K562 (cell line): ENCODE data around the gene RASGEF1C. TPM values are rescaled to one million over a fixed set of nuclear protein-coding genes. Genes with fewer than 3 reads are reported as not detected.

Experiments used
- CEBPB ChIP-seq: fragments of 450-650 bp; IDR thresholded peaks from 2 replicates; pipeline ENCODE4 v1.6.1; 2016; ENCODE audit warnings: missing genetic modification characterization, missing compliant biosample characterization
- CHD1 ChIP-seq: fragments of 200-600 bp; sonication (generic); IDR thresholded peaks from one replicate; pipeline ENCODE4 v1.6.1; 2012; ENCODE audit warnings: mild to moderate bottlenecking, moderate library complexity, low read length, inconsistent platforms
- GABPB1 ChIP-seq: sonication (generic); formaldehyde crosslinking; IDR thresholded peaks from 2 replicates; pipeline ENCODE4 v1.8.0; 2022; ENCODE audit warnings: mild to moderate bottlenecking, missing genetic modification reagents
- IRF2 ChIP-seq: sonication (generic); formaldehyde crosslinking; IDR thresholded peaks from 2 replicates; pipeline ENCODE4 v1.8.1; 2022; ENCODE audit warnings: mild to moderate bottlenecking, missing genetic modification reagents
- KAT8 ChIP-seq: fragments of 450-650 bp; IDR thresholded peaks from 2 replicates; pipeline ENCODE4 v1.6.1; 2016; ENCODE audit warnings: low read depth, mild to moderate bottlenecking
- KHSRP ChIP-seq: fragments of 450-650 bp; IDR thresholded peaks from 2 replicates; pipeline ENCODE4 v1.6.1; 2017
- MEF2A ChIP-seq: IDR thresholded peaks from 2 replicates; pipeline ENCODE4 v1.6.1; 2011; ENCODE audit warnings: low read depth, mild to moderate bottlenecking, low read length, moderate library complexity; ENCODE audit not compliant: control insufficient read depth
- NCOA2 ChIP-seq, 2 experiments: fragments of 450-650 bp; IDR thresholded peaks; 2 replicates each; pipeline ENCODE4 v1.6.1; 2018; ENCODE audit warnings: mild to moderate bottlenecking in 2 of 2, moderate library complexity in 1 of 2; ENCODE audit not compliant: partially characterized antibody in 2 of 2
- TRIM28 ChIP-seq: fragments of 450-650 bp; IDR thresholded peaks from 2 replicates; pipeline ENCODE4 v1.6.1; 2017
- ZNF121 ChIP-seq: sonication (generic); formaldehyde crosslinking; conservative IDR thresholded peaks from 2 replicates; pipeline ENCODE4 v1.8.0; 2022; ENCODE audit warnings: missing genetic modification reagents
- ZNF586 ChIP-seq: fragments of 450-650 bp; formaldehyde crosslinking; conservative IDR thresholded peaks from 2 replicates; pipeline ENCODE4 v1.4.0; 2020; ENCODE audit warnings: mild to moderate bottlenecking, moderate library complexity
- polyA plus RNA-seq, 8 experiments: library from polyadenylated mRNA; depleted of rRNA in 4 of 8; stranded (reverse) in 5 of 8; unstranded in 3 of 8; fragments of >200 nt; fragmentation: Nextera tagmentation in 2 of 8; fragmentation: Illumina TruSeq in 1 of 8; extraction: Ambion mirVana in 2 of 8; extraction: Trizol in 1 of 8; gene quantifications; 2 replicates each; pipeline versions ENCODE4 v1.2.1 to v1.2.3, GENCODE V29; 2011 to 2014; ENCODE audit warnings: inconsistent platforms in 1 of 8, missing spikeins in 1 of 8
- total RNA-seq, 7 experiments: library from RNA; depleted of rRNA in 6 of 7; stranded (reverse); fragments of >200 nt in 6 of 7; fragmentation: Illumina TruSeq in 2 of 7; extraction: Trizol in 2 of 7; gene quantifications; 2 replicates each; pipeline versions ENCODE4 v1.2.1 to v1.2.3, GENCODE V29; 2011 to 2021; ENCODE audit warnings: low replicate concordance in 1 of 7
- TF ChIP-seq, protein P1 (sequence below): fragments of 200-800 bp; sonication (Bioruptor generic); IDR thresholded peaks from 2 replicates; pipeline ENCODE4 v1.6.1; 2017; ENCODE audit warnings: missing genetic modification characterization, missing compliant biosample characterization
- TF ChIP-seq, protein P2 (sequence below): fragments of 200-800 bp; sonication (Bioruptor generic); IDR thresholded peaks from 2 replicates; pipeline ENCODE4 v1.6.1; 2016; ENCODE audit warnings: missing genetic modification characterization, missing compliant biosample characterization
- TF ChIP-seq, protein P3 (sequence below): fragments of 250-450 bp; sonication (Bioruptor Pico); IDR thresholded peaks from 2 replicates; pipeline ENCODE4 v1.9.0; 2021; ENCODE audit warnings: mild to moderate bottlenecking, inconsistent platforms
- TF ChIP-seq, protein P4 (sequence below): fragments of 150-350 bp; IDR thresholded peaks from 2 replicates; pipeline ENCODE4 v1.6.1; 2014; ENCODE audit warnings: low read depth, mild to moderate bottlenecking, low read length, borderline replicate concordance

The RASGEF1C gene
- total and polyA plus RNA-seq, 9 of the 15 experiments (the other 6 are each of a cell fraction or from before 2014, with no cell fraction given): 0.04 to 1.1 (median 0.21) TPM; not detected in 4

DNA sequence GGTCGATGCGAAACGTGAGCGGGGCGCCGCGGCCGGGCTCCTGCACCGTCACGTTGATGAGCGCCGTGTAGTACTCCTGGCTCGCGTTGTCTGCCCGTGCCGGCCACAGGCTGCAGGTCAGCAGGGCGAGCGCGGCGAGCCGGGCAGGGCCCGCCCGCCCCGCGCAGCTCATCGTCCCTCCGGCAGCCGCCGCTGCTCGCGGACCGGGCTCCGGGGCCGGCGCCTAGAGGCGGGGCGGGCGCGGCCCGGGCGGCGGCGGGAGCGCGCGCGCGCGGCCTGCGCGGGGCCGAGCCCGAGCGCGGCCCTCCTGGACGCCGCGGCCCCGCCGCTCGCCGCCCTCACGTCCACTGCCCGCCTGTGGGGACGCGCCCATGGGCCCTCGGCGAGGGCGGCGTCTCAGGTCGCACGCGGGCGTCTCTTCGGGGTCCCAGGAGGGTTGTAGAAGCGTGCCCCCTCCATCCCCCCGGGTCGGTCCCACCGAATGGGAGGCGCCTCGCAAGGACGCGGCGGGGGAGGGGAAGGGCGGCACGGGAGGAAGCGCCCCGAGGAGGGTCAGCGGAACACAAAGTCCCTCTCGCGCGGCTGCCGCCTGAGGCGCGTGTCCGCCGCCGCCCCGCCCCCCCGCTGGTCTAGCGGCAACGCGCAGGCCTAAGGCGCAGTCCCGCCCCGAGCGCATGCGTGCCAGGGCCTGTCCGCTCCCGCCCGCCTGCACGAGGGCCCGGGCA, 137.3 kb downstream of the RASGEF1C start, which contains the start of gene RNF130 (continued):
- TF ChIP-seq NCOA2 (IDR thresholded peaks at IDR 0.05; ENCODE audit: partially characterized antibody in 2 of 2): no peak
- TF ChIP-seq, protein P1, sequence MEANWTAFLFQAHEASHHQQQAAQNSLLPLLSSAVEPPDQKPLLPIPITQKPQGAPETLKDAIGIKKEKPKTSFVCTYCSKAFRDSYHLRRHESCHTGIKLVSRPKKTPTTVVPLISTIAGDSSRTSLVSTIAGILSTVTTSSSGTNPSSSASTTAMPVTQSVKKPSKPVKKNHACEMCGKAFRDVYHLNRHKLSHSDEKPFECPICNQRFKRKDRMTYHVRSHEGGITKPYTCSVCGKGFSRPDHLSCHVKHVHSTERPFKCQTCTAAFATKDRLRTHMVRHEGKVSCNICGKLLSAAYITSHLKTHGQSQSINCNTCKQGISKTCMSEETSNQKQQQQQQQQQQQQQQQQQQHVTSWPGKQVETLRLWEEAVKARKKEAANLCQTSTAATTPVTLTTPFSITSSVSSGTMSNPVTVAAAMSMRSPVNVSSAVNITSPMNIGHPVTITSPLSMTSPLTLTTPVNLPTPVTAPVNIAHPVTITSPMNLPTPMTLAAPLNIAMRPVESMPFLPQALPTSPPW (CRISPR knock-in tag): peak; percentile 99
- TF ChIP-seq KAT8: no peak
- TF ChIP-seq KHSRP: no peak
- no peak for TF ChIP-seq CEBPB (tag)
- no peak; the same call in 1 of the 2 replicates for TF ChIP-seq ZNF121 (CRISPR knock-in tag)
- TF ChIP-seq ZNF586: no peak
- TF ChIP-seq, protein P2, sequence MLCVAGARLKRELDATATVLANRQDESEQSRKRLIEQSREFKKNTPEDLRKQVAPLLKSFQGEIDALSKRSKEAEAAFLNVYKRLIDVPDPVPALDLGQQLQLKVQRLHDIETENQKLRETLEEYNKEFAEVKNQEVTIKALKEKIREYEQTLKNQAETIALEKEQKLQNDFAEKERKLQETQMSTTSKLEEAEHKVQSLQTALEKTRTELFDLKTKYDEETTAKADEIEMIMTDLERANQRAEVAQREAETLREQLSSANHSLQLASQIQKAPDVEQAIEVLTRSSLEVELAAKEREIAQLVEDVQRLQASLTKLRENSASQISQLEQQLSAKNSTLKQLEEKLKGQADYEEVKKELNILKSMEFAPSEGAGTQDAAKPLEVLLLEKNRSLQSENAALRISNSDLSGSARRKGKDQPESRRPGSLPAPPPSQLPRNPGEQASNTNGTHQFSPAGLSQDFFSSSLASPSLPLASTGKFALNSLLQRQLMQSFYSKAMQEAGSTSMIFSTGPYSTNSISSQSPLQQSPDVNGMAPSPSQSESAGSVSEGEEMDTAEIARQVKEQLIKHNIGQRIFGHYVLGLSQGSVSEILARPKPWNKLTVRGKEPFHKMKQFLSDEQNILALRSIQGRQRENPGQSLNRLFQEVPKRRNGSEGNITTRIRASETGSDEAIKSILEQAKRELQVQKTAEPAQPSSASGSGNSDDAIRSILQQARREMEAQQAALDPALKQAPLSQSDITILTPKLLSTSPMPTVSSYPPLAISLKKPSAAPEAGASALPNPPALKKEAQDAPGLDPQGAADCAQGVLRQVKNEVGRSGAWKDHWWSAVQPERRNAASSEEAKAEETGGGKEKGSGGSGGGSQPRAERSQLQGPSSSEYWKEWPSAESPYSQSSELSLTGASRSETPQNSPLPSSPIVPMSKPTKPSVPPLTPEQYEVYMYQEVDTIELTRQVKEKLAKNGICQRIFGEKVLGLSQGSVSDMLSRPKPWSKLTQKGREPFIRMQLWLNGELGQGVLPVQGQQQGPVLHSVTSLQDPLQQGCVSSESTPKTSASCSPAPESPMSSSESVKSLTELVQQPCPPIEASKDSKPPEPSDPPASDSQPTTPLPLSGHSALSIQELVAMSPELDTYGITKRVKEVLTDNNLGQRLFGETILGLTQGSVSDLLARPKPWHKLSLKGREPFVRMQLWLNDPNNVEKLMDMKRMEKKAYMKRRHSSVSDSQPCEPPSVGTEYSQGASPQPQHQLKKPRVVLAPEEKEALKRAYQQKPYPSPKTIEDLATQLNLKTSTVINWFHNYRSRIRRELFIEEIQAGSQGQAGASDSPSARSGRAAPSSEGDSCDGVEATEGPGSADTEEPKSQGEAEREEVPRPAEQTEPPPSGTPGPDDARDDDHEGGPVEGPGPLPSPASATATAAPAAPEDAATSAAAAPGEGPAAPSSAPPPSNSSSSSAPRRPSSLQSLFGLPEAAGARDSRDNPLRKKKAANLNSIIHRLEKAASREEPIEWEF (CRISPR knock-in tag): peak; percentile 95
- TF ChIP-seq, protein P3, sequence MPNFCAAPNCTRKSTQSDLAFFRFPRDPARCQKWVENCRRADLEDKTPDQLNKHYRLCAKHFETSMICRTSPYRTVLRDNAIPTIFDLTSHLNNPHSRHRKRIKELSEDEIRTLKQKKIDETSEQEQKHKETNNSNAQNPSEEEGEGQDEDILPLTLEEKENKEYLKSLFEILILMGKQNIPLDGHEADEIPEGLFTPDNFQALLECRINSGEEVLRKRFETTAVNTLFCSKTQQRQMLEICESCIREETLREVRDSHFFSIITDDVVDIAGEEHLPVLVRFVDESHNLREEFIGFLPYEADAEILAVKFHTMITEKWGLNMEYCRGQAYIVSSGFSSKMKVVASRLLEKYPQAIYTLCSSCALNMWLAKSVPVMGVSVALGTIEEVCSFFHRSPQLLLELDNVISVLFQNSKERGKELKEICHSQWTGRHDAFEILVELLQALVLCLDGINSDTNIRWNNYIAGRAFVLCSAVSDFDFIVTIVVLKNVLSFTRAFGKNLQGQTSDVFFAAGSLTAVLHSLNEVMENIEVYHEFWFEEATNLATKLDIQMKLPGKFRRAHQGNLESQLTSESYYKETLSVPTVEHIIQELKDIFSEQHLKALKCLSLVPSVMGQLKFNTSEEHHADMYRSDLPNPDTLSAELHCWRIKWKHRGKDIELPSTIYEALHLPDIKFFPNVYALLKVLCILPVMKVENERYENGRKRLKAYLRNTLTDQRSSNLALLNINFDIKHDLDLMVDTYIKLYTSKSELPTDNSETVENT (CRISPR knock-in tag): peak; percentile 84
- TF ChIP-seq CHD1: no peak
- TF ChIP-seq GABPB1 (CRISPR knock-in tag): peak; percentile 83
- TF ChIP-seq IRF2: 0 out of 2 replicates have a peak, but pooled peaks have one; percentile 77
- TF ChIP-seq, protein P4, sequence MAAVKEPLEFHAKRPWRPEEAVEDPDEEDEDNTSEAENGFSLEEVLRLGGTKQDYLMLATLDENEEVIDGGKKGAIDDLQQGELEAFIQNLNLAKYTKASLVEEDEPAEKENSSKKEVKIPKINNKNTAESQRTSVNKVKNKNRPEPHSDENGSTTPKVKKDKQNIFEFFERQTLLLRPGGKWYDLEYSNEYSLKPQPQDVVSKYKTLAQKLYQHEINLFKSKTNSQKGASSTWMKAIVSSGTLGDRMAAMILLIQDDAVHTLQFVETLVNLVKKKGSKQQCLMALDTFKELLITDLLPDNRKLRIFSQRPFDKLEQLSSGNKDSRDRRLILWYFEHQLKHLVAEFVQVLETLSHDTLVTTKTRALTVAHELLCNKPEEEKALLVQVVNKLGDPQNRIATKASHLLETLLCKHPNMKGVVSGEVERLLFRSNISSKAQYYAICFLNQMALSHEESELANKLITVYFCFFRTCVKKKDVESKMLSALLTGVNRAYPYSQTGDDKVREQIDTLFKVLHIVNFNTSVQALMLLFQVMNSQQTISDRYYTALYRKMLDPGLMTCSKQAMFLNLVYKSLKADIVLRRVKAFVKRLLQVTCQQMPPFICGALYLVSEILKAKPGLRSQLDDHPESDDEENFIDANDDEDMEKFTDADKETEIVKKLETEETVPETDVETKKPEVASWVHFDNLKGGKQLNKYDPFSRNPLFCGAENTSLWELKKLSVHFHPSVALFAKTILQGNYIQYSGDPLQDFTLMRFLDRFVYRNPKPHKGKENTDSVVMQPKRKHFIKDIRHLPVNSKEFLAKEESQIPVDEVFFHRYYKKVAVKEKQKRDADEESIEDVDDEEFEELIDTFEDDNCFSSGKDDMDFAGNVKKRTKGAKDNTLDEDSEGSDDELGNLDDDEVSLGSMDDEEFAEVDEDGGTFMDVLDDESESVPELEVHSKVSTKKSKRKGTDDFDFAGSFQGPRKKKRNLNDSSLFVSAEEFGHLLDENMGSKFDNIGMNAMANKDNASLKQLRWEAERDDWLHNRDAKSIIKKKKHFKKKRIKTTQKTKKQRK: no peak
- no peak for TF ChIP-seq MEF2A
- no peak for TF ChIP-seq TRIM28
